ENCODE data around the gene ADAMTS2.
A peak's percentile ranks its signal among the peaks of the same experiment; 100 is the strongest.

Gene ADAMTS2

GRCh38 chr5:179268966-179269693, 76.1 kb downstream of the ADAMTS2 start:
- no peaks in the 10 kb centered on the region for H3K9me3 Mint-ChIP-seq
- peaks cover 4% of the 10 kb centered on the region for H3K36me3 Mint-ChIP-seq (ENCODE audit: low read depth)
- DNase-seq: no peak
- peaks cover 9% of the 10 kb centered on the region for H3K27me3 Mint-ChIP-seq (ENCODE audit: low read depth, poor library complexity)
- no peak for TF ChIP-seq CTCF (IDR thresholded peaks at IDR 0.05)
- H3K27ac Mint-ChIP-seq: no peak overlapping the region
- H3K4me3 Mint-ChIP-seq: no peak overlapping the region
- peaks cover 88% of the 10 kb centered on the region for H3K4me1 Mint-ChIP-seq

GRCh38 chr5:179268399-179268952, 76.8 kb downstream of the ADAMTS2 start:
- Mint-ChIP-seq H3K36me3 (ENCODE audit: low read depth) (peaks cover 4% of the 10 kb centered on the region), H3K4me3 (no peak overlapping the region), H3K27ac (no peak overlapping the region), H3K9me3 (no peaks in the 10 kb centered on the region), H3K27me3 (ENCODE audit: low read depth, poor library complexity) (peaks cover 9% of the 10 kb centered on the region), H3K4me1 (peaks cover 88% of the 10 kb centered on the region)
- TF ChIP-seq CTCF (IDR thresholded peaks at IDR 0.05): no peak
- no peak for DNase-seq

- Mint-ChIP-seq H3K27ac (no peak overlapping the region), H3K4me3 (no peak overlapping the region)
- no peak for DNase-seq
These were observed 77.6 kb downstream of the ADAMTS2 start for GRCh38 chr5:179267671-179268083.

GRCh38 chr5:179267071-179267670, 78.1 kb downstream of the ADAMTS2 start:
- no peak for DNase-seq
- H3K4me3 Mint-ChIP-seq: no peak overlapping the region

More at GRCh38 chr5:179267671-179268083, 77.6 kb downstream of the ADAMTS2 start:
- H3K4me1 Mint-ChIP-seq: peaks cover 82% of the 10 kb centered on the region
- peaks cover 9% of the 10 kb centered on the region for H3K27me3 Mint-ChIP-seq (ENCODE audit: low read depth, poor library complexity)
- peaks cover 4% of the 10 kb centered on the region for H3K36me3 Mint-ChIP-seq (ENCODE audit: low read depth)
- H3K9me3 Mint-ChIP-seq: no peaks in the 10 kb centered on the region
- no peak for TF ChIP-seq CTCF (IDR thresholded peaks at IDR 0.05)

GRCh38 chr5:179266291-179267070, 78.8 kb downstream of the ADAMTS2 start:
- peak overlapping the region; percentile 58 for H3K4me3 Mint-ChIP-seq
- H3K27ac Mint-ChIP-seq: peak overlapping the region; percentile 92
- peaks cover 9% of the 10 kb centered on the region for H3K27me3 Mint-ChIP-seq (ENCODE audit: low read depth, poor library complexity)
- H3K4me1 Mint-ChIP-seq: peaks cover 77% of the 10 kb centered on the region
- DNase-seq: no peak
- H3K9me3 Mint-ChIP-seq: no peaks in the 10 kb centered on the region
- H3K36me3 Mint-ChIP-seq (ENCODE audit: low read depth): peaks cover 4% of the 10 kb centered on the region
- TF ChIP-seq CTCF (IDR thresholded peaks at IDR 0.05): no peak

More at GRCh38 chr5:179267071-179267670, 78.1 kb downstream of the ADAMTS2 start:
- peaks cover 83% of the 10 kb centered on the region for H3K4me1 Mint-ChIP-seq
- no peak overlapping the region for H3K27ac Mint-ChIP-seq
- H3K36me3 Mint-ChIP-seq (ENCODE audit: low read depth): peaks cover 4% of the 10 kb centered on the region
- peaks cover 9% of the 10 kb centered on the region for H3K27me3 Mint-ChIP-seq (ENCODE audit: low read depth, poor library complexity)
- H3K9me3 Mint-ChIP-seq: no peaks in the 10 kb centered on the region
- no peak for TF ChIP-seq CTCF (IDR thresholded peaks at IDR 0.05)
